ENCODE data around the gene MTG1.
A peak's percentile ranks its signal among the peaks of the same experiment; 100 is the strongest.
"Not testable (repeated sequence)": the region's sequence is repeated elsewhere in the genome, so short reads cannot be mapped to it uniquely, and the experiment has no call there.

The MTG1 gene

DNA sequence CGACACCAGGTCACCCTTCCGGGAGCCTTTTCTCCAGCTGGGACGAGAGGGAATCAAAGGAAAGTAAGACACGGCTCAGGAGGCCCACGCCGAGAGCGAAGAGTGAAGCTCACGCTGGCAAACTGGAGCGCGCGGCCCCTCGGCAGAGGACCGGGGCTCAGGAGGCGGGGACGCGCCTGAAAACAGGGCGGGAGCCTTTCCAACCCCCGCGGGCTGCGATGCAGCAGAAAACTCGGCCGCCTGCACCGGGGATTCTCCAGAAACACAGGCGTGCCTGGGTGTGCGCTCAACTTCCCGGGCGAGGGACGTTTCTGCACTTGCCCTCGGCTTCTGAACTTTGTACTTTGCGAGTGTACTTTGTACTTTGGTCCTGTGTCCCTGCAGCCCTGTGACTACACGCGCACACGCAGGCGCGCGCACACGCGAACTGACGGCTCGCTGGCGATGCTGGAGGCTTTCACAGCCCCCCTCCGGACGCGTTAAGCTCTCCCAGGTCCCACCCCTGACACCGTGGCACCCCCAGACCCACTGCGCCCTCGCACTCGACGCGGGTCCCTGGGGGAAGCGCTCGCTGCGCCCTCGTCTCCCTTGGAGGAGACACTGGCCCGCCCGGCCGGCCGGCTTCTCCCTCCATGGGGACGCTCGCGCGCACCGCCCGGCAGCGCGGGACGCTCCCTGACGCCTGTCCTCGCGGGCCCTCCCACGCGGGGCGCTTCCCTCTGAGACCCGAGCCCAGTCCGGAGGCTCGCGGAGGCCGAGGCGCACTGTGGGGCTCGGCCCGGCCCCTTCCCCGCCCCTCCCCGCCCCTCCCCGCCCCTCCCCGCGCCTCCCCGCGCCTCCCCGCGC, 15.5 kb upstream of the MTG1 start:
- DNase-seq (ENCODE audit: low spot score) = no peak

DNA sequence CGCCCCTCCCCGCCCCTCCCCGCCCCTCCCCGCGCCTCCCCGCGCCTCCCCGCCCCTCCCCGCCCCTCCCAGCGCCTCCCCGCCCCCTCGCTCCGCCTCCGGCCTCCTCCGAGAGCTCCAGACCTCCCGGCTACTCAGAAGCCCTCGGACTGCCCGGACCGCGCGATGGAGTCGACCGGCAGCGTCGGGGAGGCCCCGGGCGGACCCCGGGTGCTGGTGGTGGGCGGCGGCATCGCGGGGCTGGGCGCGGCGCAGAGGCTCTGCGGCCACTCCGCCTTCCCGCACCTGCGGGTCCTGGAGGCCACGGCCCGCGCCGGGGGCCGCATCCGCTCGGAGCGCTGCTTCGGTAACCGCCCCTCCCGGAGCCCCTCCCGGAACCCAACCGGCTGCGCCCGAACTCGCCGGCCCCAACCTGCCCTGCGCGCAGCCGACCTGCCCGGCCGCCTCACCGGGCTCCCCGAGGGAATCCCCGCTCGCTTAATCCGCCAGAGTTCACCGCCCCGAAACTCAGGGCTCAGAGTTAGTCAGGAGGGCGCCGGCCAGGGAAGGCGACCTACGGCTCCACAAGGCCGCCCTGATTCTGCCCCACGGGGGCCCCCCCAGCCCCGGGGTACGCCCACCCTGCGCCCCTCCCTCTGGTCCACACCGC, 14.7 kb upstream of the MTG1 start, which contains the start of gene PAOX:
Gene PAOX, plus strand, starts transcription at position 111 of the 649 bp plus-strand sequence. Its CDS starts 55 bp downstream, at position 166.
- no peak for DNase-seq (ENCODE audit: low spot score)

DNA sequence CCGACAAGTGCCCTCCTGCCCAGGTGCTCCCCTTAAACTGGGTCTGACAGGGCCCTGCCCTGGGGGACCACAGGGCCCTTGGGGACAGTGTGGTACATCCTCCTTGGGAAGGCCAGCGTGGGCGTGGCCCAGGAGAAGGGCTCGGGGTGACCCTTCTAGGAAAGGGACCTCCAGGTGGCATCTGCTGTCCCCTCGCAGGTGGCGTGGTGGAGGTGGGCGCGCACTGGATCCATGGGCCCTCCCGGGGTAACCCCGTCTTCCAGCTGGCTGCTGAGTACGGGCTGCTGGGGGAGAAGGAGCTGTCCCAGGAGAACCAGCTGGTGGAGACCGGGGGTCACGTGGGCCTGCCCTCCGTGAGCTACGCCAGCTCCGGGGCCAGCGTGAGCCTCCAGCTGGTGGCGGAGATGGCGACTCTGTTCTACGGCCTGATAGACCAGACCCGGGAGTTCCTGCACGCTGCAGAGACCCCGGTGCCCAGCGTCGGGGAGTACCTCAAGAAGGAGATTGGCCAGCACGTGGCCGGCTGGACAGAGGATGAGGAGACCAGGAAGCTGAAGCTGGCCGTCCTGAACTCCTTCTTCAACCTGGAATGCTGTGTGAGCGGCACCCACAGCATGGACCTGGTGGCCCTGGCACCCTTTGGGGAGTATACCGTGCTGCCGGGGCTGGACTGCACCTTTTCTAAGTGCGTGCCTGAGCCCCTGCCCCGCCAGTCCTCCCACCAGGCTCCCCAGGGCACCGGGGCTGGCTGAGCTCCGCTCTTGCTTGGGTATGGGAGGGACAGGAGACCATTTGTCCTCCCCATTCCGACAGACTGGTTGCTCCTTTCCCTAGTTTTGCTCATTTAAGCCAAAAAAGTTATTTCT, 13.9 kb upstream of the MTG1 start:
- DNase-seq (ENCODE audit: low spot score) = no peak

DNA sequence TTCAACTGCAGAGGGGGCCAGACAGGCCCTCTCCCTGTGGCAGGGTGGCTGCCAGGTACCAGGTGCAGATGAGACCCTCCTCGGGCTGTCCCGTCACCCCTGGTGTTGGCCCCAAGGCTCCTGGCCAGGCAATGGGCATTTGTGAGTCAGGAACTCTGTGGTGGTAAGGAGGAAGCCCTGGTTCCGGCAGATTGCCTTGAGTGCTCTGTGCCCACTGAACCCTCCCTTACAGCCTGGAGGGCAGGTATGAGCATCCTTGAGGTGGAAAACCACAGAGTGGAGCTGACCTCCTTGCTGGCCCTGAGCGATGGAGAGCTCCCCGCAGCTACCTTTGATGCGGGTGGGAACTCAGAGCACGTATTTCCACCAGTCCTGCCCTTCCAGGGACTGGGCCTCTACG, 12.9 kb upstream of the MTG1 start:
- no peak for DNase-seq (ENCODE audit: low spot score)

DNA sequence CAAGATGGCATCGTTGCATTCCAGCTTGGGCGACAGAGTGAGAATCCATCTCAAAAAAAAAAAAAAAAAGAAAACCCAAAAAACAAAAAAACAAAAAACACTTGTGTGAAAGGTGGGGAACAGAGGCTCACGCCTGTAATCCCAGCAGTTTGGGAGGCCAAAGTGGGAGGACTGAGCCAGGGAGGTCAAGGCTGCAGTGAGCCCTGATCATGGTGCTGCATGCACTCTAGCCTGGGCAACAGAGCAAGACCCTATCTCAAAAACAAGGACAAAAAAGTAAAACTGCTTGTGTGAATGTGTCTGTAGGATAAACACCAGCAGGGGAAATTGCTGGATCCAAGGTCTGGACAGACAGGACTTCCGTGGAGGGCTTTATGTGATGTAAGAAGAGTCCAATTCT, 10.4 kb upstream of the MTG1 start:
- DNase-seq (ENCODE audit: low spot score) = no peak

DNA sequence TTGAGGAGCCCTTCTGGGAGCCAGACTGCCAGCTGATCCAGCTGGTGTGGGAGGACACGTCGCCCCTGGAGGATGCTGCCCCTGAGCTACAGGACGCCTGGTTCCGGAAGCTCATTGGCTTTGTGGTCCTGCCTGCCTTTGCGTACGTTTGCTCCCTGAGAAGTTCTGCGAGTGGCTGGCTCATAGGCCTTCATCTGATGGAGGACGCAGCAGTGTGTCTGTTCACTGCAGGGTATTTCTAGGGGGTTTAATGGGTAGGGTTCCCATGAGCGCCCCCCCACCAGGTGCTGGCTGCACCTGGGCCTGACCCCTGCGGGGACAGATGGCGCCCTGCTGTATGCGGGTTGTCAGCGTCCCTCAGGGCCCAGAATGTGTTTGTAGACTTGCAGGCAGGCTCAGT, 9.9 kb upstream of the MTG1 start:
- no peak for DNase-seq (ENCODE audit: low spot score)

DNA sequence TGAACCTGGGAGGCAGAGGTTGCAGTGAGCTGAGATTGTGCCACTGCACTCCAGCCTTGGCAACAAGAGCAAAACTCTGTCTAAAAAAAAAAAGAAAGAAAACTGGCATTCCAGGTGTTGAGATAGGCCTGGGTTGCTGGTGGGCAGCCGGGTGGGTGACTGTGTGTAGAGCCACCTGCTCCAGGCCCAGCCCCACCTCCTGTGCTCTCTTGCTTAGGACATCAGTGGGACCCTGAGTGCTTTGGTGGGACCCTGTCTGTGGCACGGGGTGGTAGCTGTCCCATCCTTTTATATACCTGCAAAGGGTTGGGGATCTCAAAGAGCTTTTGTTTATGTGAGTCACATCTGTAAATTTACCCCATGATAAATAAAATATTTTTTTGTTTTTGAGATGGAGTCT, 8.7 kb upstream of the MTG1 start:
- no peak for DNase-seq (ENCODE audit: low spot score)

DNA sequence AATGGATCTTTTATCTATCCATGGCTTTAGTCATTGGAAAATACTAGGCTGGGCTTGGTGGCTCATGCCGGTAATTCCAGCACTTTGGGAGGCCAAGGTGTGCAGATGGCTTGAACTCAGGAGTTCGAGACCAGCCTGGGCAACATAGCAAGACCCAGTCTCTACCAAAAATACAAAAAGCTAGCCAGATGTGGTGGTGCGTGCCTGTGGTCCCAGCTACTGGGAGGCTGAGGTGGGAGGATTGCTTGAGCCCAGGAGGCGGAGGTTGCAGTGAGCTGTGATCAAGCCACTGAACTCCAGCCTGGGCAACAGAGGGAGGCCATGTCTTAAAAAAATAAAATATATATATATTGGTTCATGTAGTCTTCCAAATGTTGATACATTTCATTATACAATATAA, 7.0 kb upstream of the MTG1 start:
- DNase-seq (ENCODE audit: low spot score) = not testable (repeated sequence)

DNA sequence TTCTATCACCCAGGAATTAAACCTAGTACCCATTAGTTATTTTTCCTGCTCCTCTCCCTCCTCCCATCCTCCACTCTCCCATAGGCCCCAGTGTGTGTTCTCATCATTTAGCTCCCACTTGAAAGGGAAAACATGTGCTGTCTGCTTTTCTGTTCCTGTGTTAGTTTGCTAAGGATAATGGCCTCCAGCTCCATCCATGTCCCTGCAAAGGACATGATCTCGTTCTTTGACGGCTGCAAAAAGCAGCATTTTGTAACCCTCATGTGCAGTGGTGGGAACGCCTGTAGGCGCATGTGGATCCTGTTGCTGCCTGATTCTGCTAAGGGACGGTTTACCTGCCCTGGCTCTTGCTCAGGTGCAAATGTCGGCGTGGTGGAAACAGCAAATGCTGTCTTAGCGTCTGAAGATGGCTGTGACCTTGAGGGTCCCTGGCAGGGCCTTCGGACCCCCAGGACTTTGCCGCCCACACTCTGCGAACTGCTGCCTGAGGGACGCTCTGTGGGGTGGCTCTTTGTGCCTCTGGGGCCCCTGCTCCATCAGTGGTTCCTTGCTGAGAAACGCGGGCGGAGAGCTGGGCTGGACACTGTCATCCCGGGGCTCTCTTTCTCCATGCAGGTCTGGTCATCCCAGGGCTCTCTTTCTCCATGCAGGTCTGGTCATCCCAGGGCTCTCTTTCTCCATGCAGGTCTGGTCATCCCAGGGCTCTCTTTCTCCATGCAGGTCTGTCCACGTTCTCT, 5.6 kb upstream of the MTG1 start:
- DNase-seq (ENCODE audit: low spot score) = no peak

DNA sequence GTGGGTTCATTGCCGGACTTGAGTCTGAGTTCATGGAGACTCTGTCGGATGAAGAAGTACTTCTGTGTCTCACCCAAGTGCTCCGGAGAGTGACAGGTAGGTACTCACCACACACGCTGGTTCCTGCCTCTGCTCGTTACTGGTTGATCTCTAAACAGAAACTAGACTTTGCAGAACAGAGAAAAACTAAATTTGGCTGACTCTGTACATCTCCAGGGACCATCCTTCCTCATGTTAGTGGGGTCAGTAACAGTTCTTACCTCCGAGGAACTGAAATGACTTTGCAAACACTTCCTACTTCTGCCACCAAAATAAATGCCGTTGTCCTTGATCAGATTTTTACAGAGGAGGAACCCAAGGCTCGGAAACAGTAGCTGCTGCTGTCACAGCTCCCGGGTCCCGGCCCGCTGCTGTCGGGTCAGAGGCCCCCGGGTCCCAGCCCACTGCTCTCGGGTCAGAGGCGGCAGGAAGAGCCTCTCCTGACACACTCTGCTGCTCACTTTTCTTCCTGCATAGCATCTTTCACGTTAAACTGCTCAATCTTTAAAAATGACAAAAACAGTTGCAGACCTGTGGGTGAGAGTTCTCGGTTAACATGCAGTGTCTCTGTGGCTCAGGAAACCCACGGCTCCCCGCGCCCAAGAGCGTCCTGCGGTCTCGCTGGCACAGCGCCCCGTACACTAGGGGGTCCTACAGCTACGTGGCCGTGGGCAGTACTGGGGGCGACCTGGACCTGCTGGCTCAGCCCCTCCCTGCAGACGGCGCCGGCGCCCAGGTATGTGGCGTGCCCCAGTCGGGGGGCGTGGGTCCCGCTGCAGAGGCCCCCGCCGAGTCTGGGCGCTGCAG, 4.8 kb upstream of the MTG1 start:
- peak; percentile 57 for DNase-seq (ENCODE audit: low spot score)

DNA sequence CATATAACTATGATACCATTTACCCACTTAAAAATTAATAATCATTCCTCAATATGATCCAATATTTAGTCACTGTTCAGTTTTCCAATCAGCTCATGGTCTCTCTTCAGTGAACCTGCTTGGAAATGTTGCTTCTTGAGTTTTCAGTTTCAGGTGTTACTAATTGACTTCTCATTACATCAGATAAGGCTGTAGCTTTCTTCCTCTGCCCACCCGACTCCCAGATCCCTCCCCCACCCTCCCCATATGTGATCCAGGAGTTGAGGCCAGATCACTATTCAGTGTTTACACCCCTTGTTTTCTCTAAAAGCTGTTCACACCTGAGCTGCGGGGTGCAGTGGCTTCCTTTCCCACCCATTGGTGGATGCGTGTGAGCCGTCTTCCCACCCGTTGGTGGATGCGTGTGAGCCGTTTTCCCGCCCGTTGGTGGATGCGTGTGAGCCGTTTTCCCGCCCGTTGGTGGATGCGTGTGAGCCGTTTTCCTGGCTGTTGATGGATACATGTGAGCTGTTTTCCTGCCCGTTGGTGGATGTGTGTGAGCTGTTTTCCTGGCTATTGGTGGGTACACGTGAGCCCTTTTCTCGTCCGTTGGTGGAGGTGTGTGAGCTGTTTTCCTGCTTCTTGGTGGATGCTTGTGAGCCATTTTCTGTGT, 3.2 kb upstream of the MTG1 start:
- DNase-seq (ENCODE audit: low spot score) = no peak

DNA sequence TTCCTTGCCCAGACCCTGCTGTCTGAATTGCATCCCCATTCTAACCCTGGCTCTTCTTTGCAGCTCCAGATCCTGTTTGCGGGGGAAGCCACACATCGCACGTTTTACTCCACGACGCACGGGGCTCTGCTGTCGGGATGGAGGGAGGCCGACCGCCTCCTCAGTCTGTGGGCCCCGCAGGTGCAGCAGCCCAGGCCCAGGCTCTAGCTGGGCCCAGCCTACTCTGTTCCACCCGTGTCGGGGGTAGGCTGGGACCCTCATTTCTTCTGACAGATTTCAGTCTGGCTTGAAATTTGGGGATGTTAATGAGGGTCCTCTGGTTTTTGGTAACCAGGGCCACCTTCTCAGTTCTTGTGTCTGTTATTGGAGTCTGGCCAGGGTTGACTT, 2.7 kb upstream of the MTG1 start:
- DNase-seq (ENCODE audit: low spot score) = no peak

DNA sequence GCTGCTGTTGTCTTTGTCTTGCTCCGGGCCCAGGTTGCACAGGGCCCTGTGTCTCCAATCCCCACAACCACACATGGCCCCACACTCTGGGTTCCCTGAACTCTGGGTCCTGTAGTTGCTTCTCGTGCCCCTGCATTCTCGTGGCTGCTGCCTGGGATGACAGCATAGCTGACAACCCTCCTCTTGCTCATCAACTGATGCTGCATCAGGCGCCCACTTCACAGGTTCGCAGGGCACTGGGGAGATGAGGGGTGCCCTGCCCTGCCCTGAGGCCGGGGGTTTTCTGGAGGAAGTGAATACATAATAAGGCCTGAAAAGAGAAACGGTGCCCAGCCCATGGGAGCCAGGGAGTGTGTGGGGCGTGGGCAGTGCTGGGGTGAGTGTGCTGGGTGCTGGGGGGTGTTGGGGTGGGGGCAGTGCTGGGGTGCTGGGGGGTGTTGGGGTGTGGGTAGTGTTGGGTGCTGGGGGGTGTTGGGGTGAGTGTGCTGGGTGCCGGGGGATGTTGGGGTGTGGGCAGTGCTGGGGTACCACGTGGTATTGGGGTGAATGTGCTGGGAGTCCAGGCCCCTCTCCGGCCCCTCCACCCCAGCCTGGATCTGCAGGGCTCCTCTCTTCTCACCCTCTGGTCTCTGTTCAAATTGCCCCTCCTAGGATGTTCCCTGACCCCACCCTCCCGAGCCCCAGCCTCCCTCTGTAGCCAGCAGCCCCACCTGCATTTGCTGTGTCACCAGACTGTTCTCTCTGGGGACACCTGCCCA, 2.0 kb upstream of the MTG1 start:
- DNase-seq (ENCODE audit: low spot score) = no peak

DNA sequence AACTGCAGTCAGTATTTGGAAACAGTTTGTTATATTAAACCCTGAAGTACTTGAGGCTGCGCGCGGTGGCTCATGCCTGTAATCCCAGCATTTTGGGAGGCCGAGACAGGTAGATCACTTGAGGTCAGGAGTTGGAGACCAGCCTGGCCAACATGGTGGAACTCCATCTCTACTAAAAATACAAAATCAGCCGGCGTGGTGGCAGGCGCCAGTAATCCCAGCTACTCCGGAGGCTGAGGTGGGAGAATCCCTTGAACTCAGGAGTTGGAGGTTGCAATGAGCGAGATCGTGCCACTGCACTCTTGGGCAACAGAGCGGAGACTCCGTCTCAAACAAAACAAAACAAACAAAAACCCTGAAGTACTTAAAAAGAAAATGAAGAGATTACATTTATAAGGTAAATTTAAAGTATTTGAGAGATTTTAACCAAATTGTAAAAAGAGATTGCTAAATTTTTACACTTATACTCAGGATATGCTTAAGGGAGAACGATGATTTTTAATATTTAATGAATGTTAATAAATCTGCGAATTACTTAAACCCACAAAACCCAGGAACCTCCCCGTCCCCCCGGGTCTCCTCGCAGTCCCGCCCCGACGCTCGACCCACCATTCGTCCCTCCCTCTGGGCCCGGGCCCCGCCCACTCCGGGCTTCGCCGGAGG, 425 bp upstream of the MTG1 start:
- no peak for DNase-seq (ENCODE audit: low spot score)

DNA sequence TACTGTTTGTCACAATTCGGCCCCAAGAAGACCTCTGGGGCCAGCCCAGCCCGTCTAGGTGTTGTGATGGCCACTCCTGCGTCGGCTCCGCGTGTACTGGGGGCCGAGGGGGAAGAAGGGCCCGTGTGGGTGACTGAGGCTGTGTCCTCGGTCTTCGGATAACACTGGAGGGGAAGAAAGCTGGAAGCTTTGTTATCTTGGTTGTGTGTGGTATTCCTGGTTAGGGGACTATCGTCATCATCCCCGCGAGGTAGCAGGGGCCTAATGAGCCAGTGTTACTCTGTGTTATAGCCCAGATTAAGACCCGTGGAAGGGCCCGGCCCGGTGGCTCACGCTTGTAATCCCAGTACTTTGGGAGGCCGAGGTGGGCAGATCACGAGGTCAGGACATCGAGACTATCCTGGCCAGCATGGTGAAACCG, 854 bp downstream of the MTG1 start:
- no peak for DNase-seq (ENCODE audit: low spot score)

DNA sequence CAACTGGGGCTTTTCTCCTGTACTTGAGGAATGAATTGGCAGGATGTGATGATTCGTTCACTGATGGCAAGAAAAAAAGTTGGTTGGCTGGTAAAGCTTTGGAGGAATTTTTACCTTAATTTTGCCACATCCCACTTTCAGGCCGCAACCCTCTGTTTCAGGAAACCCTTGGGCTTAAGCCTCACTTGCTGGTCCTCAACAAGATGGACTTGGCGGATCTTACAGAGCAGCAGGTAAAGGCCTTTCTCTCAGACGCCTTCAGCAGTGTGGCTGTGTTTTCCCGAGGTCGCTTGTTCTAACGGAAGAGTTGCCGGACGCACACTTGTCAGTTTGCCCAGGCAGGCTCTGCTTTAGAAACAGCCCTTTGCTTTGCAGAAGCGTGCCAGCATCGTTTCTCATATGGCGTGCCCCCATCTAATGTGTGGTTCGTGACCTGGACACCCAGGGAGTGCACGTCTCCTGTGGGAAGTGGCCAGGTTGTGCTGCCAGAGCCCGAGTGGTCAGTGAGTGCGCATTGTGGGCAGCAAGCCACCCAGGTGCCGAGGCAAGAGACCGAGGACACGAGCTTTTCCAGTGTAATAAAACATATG, 2.2 kb downstream of the MTG1 start:
- no peak for DNase-seq (ENCODE audit: low spot score)

DNA sequence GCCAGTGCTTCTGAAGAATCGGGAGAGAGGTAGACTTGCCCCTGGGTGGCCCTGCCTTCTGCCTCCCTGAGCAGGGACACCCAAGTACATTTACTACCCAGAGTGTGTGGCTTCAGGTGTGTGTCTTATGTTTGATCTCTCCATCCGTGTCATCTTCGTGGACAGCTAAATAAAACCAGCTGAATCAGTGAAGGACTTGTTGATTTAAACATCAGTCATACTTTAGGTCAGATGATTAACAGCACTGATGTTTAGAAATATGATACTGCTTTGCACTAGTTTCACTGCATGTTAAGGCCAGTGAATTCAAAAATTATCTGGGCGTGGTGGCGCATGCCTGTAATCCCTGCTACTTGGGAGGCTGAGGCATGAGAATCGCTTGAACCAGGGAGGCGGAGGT, 4.0 kb downstream of the MTG1 start:
- no peak for DNase-seq (ENCODE audit: low spot score)

DNA sequence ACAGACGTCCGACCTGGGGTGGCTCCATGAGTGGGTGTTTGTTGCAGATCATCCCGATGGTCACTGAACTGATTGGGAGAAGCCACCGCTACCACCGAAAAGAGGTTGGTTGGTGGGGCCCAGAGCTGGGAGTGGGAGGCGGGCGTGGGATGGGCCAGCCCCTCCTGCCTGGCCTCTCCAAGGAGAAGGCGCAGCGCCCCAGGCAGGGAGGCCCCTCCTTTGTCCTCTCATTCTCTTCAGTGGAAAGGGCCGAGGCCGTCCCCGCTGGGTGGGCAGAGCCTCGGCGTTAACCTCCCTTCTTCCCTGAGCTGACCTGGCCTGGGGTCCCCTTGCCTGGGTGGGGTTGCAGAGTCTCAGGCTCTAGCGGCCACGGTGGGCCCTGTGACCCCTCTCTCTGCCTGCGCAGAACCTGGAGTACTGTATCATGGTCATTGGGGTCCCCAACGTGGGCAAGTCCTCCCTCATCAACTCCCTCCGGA, 5.2 kb downstream of the MTG1 start:
- no peak for DNase-seq (ENCODE audit: low spot score)

Data from activated CD4-positive, alpha-beta T cell treated with anti-CD3 and anti-CD28 coated beads, Interleukin-2, Interleukin-4, amounts not matched to agents 100 ng/mL and 50 ng/mL, durations not matched to agents 16 hours and 8 hours (primary cell).